H1 (cell line): Measurements from ENCODE around the gene FAM83F. TPM values are rescaled to one million over a fixed set of nuclear protein-coding genes. Genes with fewer than 3 reads are reported as not detected.

Source experiments
- ASH2L ChIP-seq: fragments of 200-600, 300-600 bp; sonication (generic); IDR thresholded peaks from one replicate; pipeline ENCODE4 v1.7.1; 2017; ENCODE audit warnings: low read length
- BRCA1 ChIP-seq: IDR thresholded peaks from 2 replicates; pipeline ENCODE4 v1.6.1; 2012; ENCODE audit warnings: low read depth, low read length, improper control_type of control experiment
- CEBPB ChIP-seq: IDR thresholded peaks from 2 replicates; pipeline ENCODE4 v1.6.1; 2012; ENCODE audit warnings: low read depth, low read length
- KDM1A ChIP-seq: fragments of 200-600, 300-600 bp; sonication (generic); IDR thresholded peaks from 2 replicates; pipeline ENCODE4 v1.7.1; 2016; ENCODE audit warnings: mild to moderate bottlenecking, low read length, borderline replicate concordance
- KDM4A ChIP-seq: IDR thresholded peaks from one replicate; pipeline ENCODE4 v1.7.1; 2012; ENCODE audit warnings: low read depth, mild to moderate bottlenecking, moderate library complexity, low read length, inconsistent platforms; ENCODE audit not compliant: severe bottlenecking
- polyA plus RNA-seq, 7 experiments: library from polyadenylated mRNA; depleted of rRNA in 3 of 7; stranded (reverse) in 5 of 7; unstranded in 2 of 7; fragments of >200 nt in 5 of 7; fragments of 200-250 nt in 2 of 7; gene quantifications; 1 replicate in 5 of 7; 2 replicates in 1 of 7; 4 replicates in 1 of 7; pipeline versions ENCODE4 v1.2.1 to v1.2.3, GENCODE V29; 2011 to 2013; ENCODE audit warnings: missing spikeins in 2 of 7, mixed read lengths in 2 of 7
- total RNA-seq: library from RNA; stranded (reverse); fragmentation: NEBNext Ultra II Directional; extraction: Animal tissue kit (Norgen Biotek cat#: 25700); gene quantifications from 2 replicates; pipeline ENCODE4 v1.2.1, GENCODE V29; 2021

Gene FAM83F
- total and polyA plus RNA-seq, 2 of the 8 experiments (the other 6 are each of a cell fraction or from before 2014, with no cell fraction given): 8.6 to 18.9 TPM

DNA sequence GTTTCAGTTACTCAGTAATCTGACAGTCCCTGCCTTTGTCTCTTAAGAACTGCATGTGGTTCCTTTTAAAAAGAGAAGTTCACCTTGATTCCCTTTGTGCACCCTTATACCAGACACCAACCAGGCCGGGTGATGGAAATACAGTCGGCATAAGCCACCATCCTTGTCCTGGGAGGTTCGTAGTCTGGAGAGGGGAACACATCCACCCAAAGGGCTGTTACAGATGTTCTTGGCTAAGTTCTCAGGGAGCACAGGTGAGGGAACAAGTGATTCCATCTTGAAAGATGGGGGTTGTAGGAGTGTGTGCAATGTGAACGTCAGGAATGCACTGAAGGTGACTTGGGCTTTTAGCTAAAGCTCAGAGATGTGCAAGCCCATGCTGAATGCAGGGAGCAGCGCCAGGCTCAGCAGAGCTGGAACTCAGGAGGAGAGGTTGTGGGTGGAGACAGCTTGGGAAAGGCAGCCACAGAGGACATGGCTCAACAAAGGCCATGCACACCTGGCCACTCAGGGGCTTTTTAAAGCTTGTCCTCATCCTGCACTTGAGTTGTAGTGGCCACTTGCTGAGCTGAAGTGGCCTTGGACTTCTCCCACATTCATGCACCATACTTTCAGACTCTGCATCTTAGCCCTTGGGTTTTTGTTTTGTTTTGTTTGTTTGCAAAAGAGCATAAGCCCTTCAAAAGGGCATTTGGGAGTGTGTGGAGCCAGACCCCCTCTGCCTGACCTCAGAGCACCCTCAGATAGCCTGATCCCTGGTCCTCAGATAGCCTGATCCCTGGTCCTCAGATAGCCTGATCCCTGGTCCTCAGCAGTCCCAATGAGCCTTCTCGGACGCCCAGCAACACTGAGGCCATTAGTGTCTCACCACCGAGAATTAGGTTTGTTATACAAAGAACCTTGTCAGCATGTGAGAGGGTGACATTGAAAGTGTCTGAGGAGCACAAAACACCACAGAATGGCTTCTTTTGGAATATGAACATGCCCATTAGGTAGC is 47.2 kb upstream of the FAM83F start (continued):
- TF ChIP-seq KDM4A: no peak
- no peak for TF ChIP-seq KDM1A
- TF ChIP-seq ASH2L: no peak
- TF ChIP-seq CEBPB: no peak
- TF ChIP-seq BRCA1: no peak
